GM06990 (cell line): ENCODE measurements around the gene LARGE1.

Source experiments
- DNase-seq: peaks from one replicate; pipeline ENCODE4 v3.0.0-alpha.2; 2011; ENCODE audit not compliant: insufficient read length; ENCODE audit errors: extremely low read depth
- H3K27me3 ChIP-seq: replicated peaks from 2 replicates; pipeline ENCODE4 v1.6.0; 2011; ENCODE audit warnings: low read length; ENCODE audit not compliant: control insufficient read depth, insufficient read depth
- H3K36me3 ChIP-seq: 2 replicates; pipeline ENCODE4 v1.5.1; 2011; ENCODE audit warnings: low read length; ENCODE audit not compliant: control insufficient read depth, insufficient read depth
- H3K4me3 ChIP-seq: replicated peaks from 2 replicates; pipeline ENCODE4 v1.5.1; 2011; ENCODE audit warnings: low read depth, mild to moderate bottlenecking, control low read depth, low read length
- CTCF ChIP-seq: IDR thresholded peaks from 2 replicates; pipeline ENCODE4 v1.5.1; 2011; ENCODE audit warnings: low read length, control low read depth, mild to moderate bottlenecking, inconsistent platforms; ENCODE audit not compliant: insufficient read depth, poor library complexity, severe bottlenecking

Gene LARGE1

GRCh38 chr22:33578752-33579151 is 341.5 kb downstream of the LARGE1 start:
- Histone ChIP-seq H3K4me3 (no peak overlapping the region), H3K36me3 (no peaks in the 10 kb centered on the region), H3K27me3 (no peaks in the 10 kb centered on the region)
- DNase-seq: no peak
- TF ChIP-seq CTCF: no peak

- no peak for TF ChIP-seq CTCF
- Histone ChIP-seq H3K27me3 (no peaks in the 10 kb centered on the region), H3K36me3 (no peaks in the 10 kb centered on the region), H3K4me3 (no peak overlapping the region)
- no peak for DNase-seq
Measured at GRCh38 chr22:33577862-33578411, 342.3 kb downstream of the LARGE1 start.

- TF ChIP-seq CTCF: no peak
- DNase-seq: no peak
- no peaks in the 10 kb centered on the region for H3K36me3 ChIP-seq
- H3K4me3 ChIP-seq: no peak overlapping the region
- no peaks in the 10 kb centered on the region for H3K27me3 ChIP-seq
Measured at GRCh38 chr22:33576205-33576604, 344.1 kb downstream of the LARGE1 start.

- Histone ChIP-seq H3K36me3 (no peaks in the 10 kb centered on the region), H3K27me3 (no peaks in the 10 kb centered on the region), H3K4me3 (no peak overlapping the region)
- TF ChIP-seq CTCF: no peak
- no peak for DNase-seq
Measured at GRCh38 chr22:33575771-33576170, 344.5 kb downstream of the LARGE1 start.

- Histone ChIP-seq H3K36me3 (no peaks in the 10 kb centered on the region), H3K4me3 (no peak overlapping the region), H3K27me3 (no peaks in the 10 kb centered on the region)
- no peak for TF ChIP-seq CTCF
- no peak for DNase-seq
Measured at GRCh38 chr22:33575041-33575440, 345.2 kb downstream of the LARGE1 start.

- Histone ChIP-seq H3K36me3 (no peaks in the 10 kb centered on the region), H3K27me3 (no peaks in the 10 kb centered on the region), H3K4me3 (no peak overlapping the region)
- no peak for DNase-seq
- no peak for TF ChIP-seq CTCF
Measured at GRCh38 chr22:33573479-33573878, 346.8 kb downstream of the LARGE1 start.
